HepG2 (cell line): ENCODE results near the gene UBQLN4. TPM values are rescaled to one million over a fixed set of nuclear protein-coding genes. Genes with fewer than 3 reads are reported as not detected.

Source experiments
- GATAD1 ChIP-seq: IDR thresholded peaks from 2 replicates; pipeline ENCODE4 v1.6.1; 2016; ENCODE audit warnings: missing genetic modification reagents, missing compliant biosample characterization
- HES4 ChIP-seq: sonication (generic); formaldehyde crosslinking; IDR thresholded peaks from 2 replicates; pipeline ENCODE4 v1.9.0; 2021; ENCODE audit warnings: mild to moderate bottlenecking, missing genetic modification reagents, borderline replicate concordance
- KDM2A ChIP-seq: sonication (generic); formaldehyde crosslinking; IDR thresholded peaks from 2 replicates; pipeline ENCODE4 v1.4.0; 2020; ENCODE audit warnings: low read depth, missing genetic modification reagents, borderline replicate concordance
- KLF13 ChIP-seq: sonication (generic); formaldehyde crosslinking; IDR thresholded peaks from 2 replicates; pipeline ENCODE4 v1.4.0; 2020; ENCODE audit warnings: mild to moderate bottlenecking, missing genetic modification reagents
- KLF16 ChIP-seq, 2 experiments: sonication (generic) in 1 of 2; formaldehyde crosslinking in 1 of 2; IDR thresholded peaks; 2 replicates each; pipeline versions ENCODE4 v1.6.1 to v1.8.0; 2016 to 2023; ENCODE audit warnings: missing genetic modification reagents in 2 of 2, missing compliant biosample characterization in 1 of 2
- KMT2B ChIP-seq: IDR thresholded peaks from 2 replicates; pipeline ENCODE4 v1.6.1; 2016; ENCODE audit warnings: missing genetic modification reagents, missing compliant biosample characterization
- MIXL1 ChIP-seq: IDR thresholded peaks from 2 replicates; pipeline ENCODE4 v1.6.1; 2016
- NFKB2 ChIP-seq: sonication (generic); formaldehyde crosslinking; IDR thresholded peaks from 2 replicates; pipeline ENCODE4 v1.4.0; 2020; ENCODE audit warnings: missing genetic modification reagents, borderline replicate concordance
- NR0B2 ChIP-seq: sonication (generic); formaldehyde crosslinking; IDR thresholded peaks from 2 replicates; pipeline ENCODE4 v1.4.0; 2020; ENCODE audit warnings: mild to moderate bottlenecking, missing genetic modification reagents
- PITX1 ChIP-seq: sonication (generic); formaldehyde crosslinking; IDR thresholded peaks from 2 replicates; pipeline ENCODE4 v1.5.1; 2020; ENCODE audit warnings: mild to moderate bottlenecking, missing genetic modification reagents
- POLR2A ChIP-seq, 2 experiments: IDR thresholded peaks; 2 replicates each; pipeline ENCODE4 v1.6.1; 2011; ENCODE audit warnings: low read depth in 2 of 2, low read length in 2 of 2, mild to moderate bottlenecking in 1 of 2, moderate library complexity in 1 of 2; ENCODE audit not compliant: insufficient read depth in 1 of 2
- RCOR2 ChIP-seq: IDR thresholded peaks from 2 replicates; pipeline ENCODE4 v1.6.1; 2016; ENCODE audit warnings: missing biosample characterization, missing genetic modification reagents
- SAP130 ChIP-seq: IDR thresholded peaks from 2 replicates; pipeline ENCODE4 v1.6.1; 2016; ENCODE audit warnings: low read depth
- SOX6 ChIP-seq, 2 experiments: fragments of 450-650 bp in 1 of 2; sonication (generic) in 1 of 2; formaldehyde crosslinking in 1 of 2; IDR thresholded peaks; 2 replicates each; pipeline versions ENCODE4 v1.4.0 to v1.6.1; 2017 to 2020; ENCODE audit warnings: antibody characterized with exemption in 1 of 2, mild to moderate bottlenecking in 1 of 2, missing genetic modification reagents in 1 of 2
- THAP11 ChIP-seq: IDR thresholded peaks from 2 replicates; pipeline ENCODE4 v1.6.1; 2016; ENCODE audit warnings: missing biosample characterization, missing genetic modification reagents
- YEATS4 ChIP-seq: sonication (generic); formaldehyde crosslinking; IDR thresholded peaks from 2 replicates; pipeline ENCODE4 v1.4.0; 2020; ENCODE audit warnings: missing genetic modification reagents, borderline replicate concordance
- ZBTB10 ChIP-seq: sonication (generic); formaldehyde crosslinking; IDR thresholded peaks from 2 replicates; pipeline ENCODE4 v1.4.0; 2020; ENCODE audit warnings: missing genetic modification reagents, borderline replicate concordance
- ZFP36 ChIP-seq: fragments of 150-350 bp; IDR thresholded peaks from 2 replicates; pipeline ENCODE4 v1.6.1; 2018; ENCODE audit warnings: borderline replicate concordance, low read length, low read depth; ENCODE audit not compliant: partially characterized antibody
- ZFP90 ChIP-seq: sonication (generic); formaldehyde crosslinking; IDR thresholded peaks from 2 replicates; pipeline ENCODE4 v1.8.0; 2022; ENCODE audit warnings: missing genetic modification reagents, mild to moderate bottlenecking, inconsistent platforms, borderline replicate concordance
- ZNF24 ChIP-seq: fragments of 450-650 bp; IDR thresholded peaks from 2 replicates; pipeline ENCODE4 v1.6.1; 2017; ENCODE audit warnings: antibody characterized with exemption, mild to moderate bottlenecking
- ZNF292 ChIP-seq: sonication (generic); formaldehyde crosslinking; IDR thresholded peaks from 2 replicates; pipeline ENCODE4 v1.8.1; 2022; ENCODE audit warnings: mild to moderate bottlenecking, low read depth, missing genetic modification reagents, borderline replicate concordance
- ZNF567 ChIP-seq: sonication (generic); formaldehyde crosslinking; IDR thresholded peaks from 2 replicates; pipeline ENCODE4 v1.8.1; 2023; ENCODE audit warnings: mild to moderate bottlenecking, missing genetic modification reagents, borderline replicate concordance
- ZNF614 ChIP-seq: IDR thresholded peaks from 2 replicates; pipeline ENCODE4 v1.6.1; 2018; ENCODE audit warnings: missing biosample characterization, missing genetic modification reagents, inconsistent platforms, borderline replicate concordance
- ZNF766 ChIP-seq: sonication (generic); formaldehyde crosslinking; IDR thresholded peaks from 2 replicates; pipeline ENCODE4 v1.5.0; 2020; ENCODE audit warnings: missing genetic modification reagents, borderline replicate concordance
- ZNF777 ChIP-seq: sonication (generic); formaldehyde crosslinking; IDR thresholded peaks from 2 replicates; pipeline ENCODE4 v1.4.0; 2020; ENCODE audit warnings: missing genetic modification reagents
- polyA plus RNA-seq, 8 experiments: library from polyadenylated mRNA; depleted of rRNA in 3 of 8; stranded (reverse) in 7 of 8; unstranded in 1 of 8; fragments of >200 nt; fragmentation: Illumina TruSeq in 4 of 8; extraction: Trizol in 4 of 8; gene quantifications; 2 replicates each; pipeline versions ENCODE4 v1.2.1 to v1.2.3, GENCODE V29; 2011 to 2016; ENCODE audit warnings: low read depth in 4 of 8, missing spikeins in 1 of 8, mixed read lengths in 1 of 8; ENCODE audit not compliant: insufficient read depth in 1 of 8
- total RNA-seq, 5 experiments: library from RNA; depleted of rRNA; stranded (reverse); fragments of >200 nt; fragmentation: Illumina TruSeq; extraction: Trizol; gene quantifications; 2 replicates each; pipeline ENCODE4 v1.2.3, GENCODE V29; 2016; ENCODE audit warnings: low read depth in 1 of 5

UBQLN4 gene
- total and polyA plus RNA-seq, 2 of the 13 experiments (the other 11 are each of a cell fraction or from before 2014, with no cell fraction given), result 31.5 to 39.8 TPM

GRCh38 chr1:156052862-156053767 is 483 bp downstream of the UBQLN4 start (continued):
- TF ChIP-seq ZNF614 (CRISPR knock-in tag) (peak; percentile 38; the same call in 1 of the 2 replicates), KLF13 (CRISPR knock-in tag) (0 out of 2 replicates have a peak, but pooled peaks have one; percentile 36), SAP130 (CRISPR knock-in tag) (peak; percentile 68), NR0B2 (CRISPR knock-in tag) (0 out of 2 replicates have a peak, but pooled peaks have one; percentile 18), NFKB2 (CRISPR knock-in tag) (peak; percentile 63; the same call in 1 of the 2 replicates), ZNF777 (CRISPR knock-in tag) (peak; percentile 52; the same call in 1 of the 2 replicates), PITX1 (CRISPR knock-in tag) (no peak), HES4 (0 out of 2 replicates have a peak, but pooled peaks have one; percentile 38), ZBTB10 (CRISPR knock-in tag) (peak; percentile 23; the same call in 1 of the 2 replicates), ZNF292 (CRISPR knock-in tag) (no peak), KLF16 (CRISPR knock-in tag; IDR thresholded peaks at IDR 0.05) (peak in 1 of 2 experiments; percentile 34; a peak in 1 of 4 replicates), SOX6 (IDR thresholded peaks at IDR 0.05) (no peak), SOX6 (CRISPR knock-in tag; IDR thresholded peaks at IDR 0.05) (0 out of 2 replicates have a peak, but pooled peaks have one; percentile 26), ZNF766 (CRISPR knock-in tag) (peak; percentile 68; the same call in 1 of the 2 replicates), ZFP36 (no peak), MIXL1 (CRISPR knock-in tag) (0 out of 2 replicates have a peak, but pooled peaks have one; percentile 12), RCOR2 (CRISPR knock-in tag) (peak; percentile 70), KDM2A (CRISPR knock-in tag) (peak; percentile 61), THAP11 (CRISPR knock-in tag) (peak; percentile 75), ZNF567 (CRISPR knock-in tag) (no peak), YEATS4 (peak; percentile 38; the same call in 1 of the 2 replicates), ZNF24 (peak; percentile 25; the same call in 1 of the 2 replicates), KMT2B (peak; percentile 47; the same call in 1 of the 2 replicates), POLR2A (IDR thresholded peaks at IDR 0.05; ENCODE audit: insufficient read depth in 1 of 2, low read depth in 2 of 2, low read length in 2 of 2) (0 out of 4 replicates have a peak, but pooled peaks of 1 of the 2 experiments have one; percentile 3), GATAD1 (peak; percentile 47; the same call in 1 of the 2 replicates), ZFP90 (peak; percentile 13; the same call in 1 of the 2 replicates)
